ENCODE measurements around the gene FAM98B.

Gene FAM98B

DNA sequence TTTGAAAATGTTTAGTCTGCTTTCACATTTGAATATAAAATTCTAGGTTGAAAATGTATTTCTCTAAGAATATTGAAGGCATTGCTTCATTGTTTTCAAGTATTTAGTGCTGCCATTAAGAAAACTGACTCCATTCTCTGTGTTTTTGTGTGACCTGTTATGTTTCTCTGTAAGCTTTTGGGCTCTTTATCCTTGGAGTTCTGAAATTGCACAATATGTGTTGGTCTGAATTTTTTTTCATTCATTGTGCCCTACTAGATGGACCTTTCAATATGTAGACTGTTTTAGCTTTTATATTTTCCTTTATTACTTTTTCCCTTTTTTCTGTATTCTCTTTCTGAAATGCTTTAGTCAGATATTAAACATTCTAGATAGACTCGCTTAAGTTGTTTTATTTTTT lies 22.2 kb downstream of the FAM98B start:
- ChIA-PET POLR2A (no interaction called here), CTCF (interaction anchor here (1.0 to 5.6 kb wide), 2 partner anchors 208 to 214 kb away, joined by 4 to 30 read pairs; no protein-coding TSS in a partner anchor)
- no peak overlapping the region for H3K27ac ChIP-seq (ENCODE audit: extremely low read depth, low read depth, low read length)
- TF ChIP-seq SALL2 (tag by site-specific recombination; IDR thresholded peaks at IDR 0.05; ENCODE audit: borderline replicate concordance) (no peak), MEIS1 (CRISPR knock-in tag; IDR thresholded peaks at IDR 0.05; ENCODE audit: borderline replicate concordance) (no peak), ZNF521 (tag by site-specific recombination; IDR thresholded peaks at IDR 0.05) (no peak), ZNF19 (tag by site-specific recombination; IDR thresholded peaks at IDR 0.05; ENCODE audit: low read depth) (no peak), REPIN1 (tag by site-specific recombination; IDR thresholded peaks at IDR 0.05; ENCODE audit: low read depth) (no peak), ZNF416 (tag by site-specific recombination; IDR thresholded peaks at IDR 0.05) (no peak), BCL11A (tag by site-specific recombination; IDR thresholded peaks at IDR 0.05; ENCODE audit: low read depth) (no peak), ZNF157 (tag by site-specific recombination; IDR thresholded peaks at IDR 0.05) (no peak), ZFP3 (tag by site-specific recombination; IDR thresholded peaks at IDR 0.05; ENCODE audit: low read depth) (no peak), ZNF24 (tag by site-specific recombination; IDR thresholded peaks at IDR 0.05) (no peak), IKZF3 (tag by site-specific recombination; IDR thresholded peaks at IDR 0.05) (no peak)
- TF ChIP-seq, protein P1, sequence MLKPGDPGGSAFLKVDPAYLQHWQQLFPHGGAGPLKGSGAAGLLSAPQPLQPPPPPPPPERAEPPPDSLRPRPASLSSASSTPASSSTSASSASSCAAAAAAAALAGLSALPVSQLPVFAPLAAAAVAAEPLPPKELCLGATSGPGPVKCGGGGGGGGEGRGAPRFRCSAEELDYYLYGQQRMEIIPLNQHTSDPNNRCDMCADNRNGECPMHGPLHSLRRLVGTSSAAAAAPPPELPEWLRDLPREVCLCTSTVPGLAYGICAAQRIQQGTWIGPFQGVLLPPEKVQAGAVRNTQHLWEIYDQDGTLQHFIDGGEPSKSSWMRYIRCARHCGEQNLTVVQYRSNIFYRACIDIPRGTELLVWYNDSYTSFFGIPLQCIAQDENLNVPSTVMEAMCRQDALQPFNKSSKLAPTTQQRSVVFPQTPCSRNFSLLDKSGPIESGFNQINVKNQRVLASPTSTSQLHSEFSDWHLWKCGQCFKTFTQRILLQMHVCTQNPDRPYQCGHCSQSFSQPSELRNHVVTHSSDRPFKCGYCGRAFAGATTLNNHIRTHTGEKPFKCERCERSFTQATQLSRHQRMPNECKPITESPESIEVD (tag by site-specific recombination; IDR thresholded peaks at IDR 0.05): no peak
- TF ChIP-seq, protein P2, sequence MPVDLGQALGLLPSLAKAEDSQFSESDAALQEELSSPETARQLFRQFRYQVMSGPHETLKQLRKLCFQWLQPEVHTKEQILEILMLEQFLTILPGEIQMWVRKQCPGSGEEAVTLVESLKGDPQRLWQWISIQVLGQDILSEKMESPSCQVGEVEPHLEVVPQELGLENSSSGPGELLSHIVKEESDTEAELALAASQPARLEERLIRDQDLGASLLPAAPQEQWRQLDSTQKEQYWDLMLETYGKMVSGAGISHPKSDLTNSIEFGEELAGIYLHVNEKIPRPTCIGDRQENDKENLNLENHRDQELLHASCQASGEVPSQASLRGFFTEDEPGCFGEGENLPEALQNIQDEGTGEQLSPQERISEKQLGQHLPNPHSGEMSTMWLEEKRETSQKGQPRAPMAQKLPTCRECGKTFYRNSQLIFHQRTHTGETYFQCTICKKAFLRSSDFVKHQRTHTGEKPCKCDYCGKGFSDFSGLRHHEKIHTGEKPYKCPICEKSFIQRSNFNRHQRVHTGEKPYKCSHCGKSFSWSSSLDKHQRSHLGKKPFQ (tag by site-specific recombination; IDR thresholded peaks at IDR 0.05): no peak
- TF ChIP-seq, protein P3, sequence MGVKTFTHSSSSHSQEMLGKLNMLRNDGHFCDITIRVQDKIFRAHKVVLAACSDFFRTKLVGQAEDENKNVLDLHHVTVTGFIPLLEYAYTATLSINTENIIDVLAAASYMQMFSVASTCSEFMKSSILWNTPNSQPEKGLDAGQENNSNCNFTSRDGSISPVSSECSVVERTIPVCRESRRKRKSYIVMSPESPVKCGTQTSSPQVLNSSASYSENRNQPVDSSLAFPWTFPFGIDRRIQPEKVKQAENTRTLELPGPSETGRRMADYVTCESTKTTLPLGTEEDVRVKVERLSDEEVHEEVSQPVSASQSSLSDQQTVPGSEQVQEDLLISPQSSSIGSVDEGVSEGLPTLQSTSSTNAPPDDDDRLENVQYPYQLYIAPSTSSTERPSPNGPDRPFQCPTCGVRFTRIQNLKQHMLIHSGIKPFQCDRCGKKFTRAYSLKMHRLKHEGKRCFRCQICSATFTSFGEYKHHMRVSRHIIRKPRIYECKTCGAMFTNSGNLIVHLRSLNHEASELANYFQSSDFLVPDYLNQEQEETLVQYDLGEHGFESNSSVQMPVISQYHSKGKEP (tag by site-specific recombination; IDR thresholded peaks at IDR 0.05): no peak
- TF ChIP-seq, protein P4, sequence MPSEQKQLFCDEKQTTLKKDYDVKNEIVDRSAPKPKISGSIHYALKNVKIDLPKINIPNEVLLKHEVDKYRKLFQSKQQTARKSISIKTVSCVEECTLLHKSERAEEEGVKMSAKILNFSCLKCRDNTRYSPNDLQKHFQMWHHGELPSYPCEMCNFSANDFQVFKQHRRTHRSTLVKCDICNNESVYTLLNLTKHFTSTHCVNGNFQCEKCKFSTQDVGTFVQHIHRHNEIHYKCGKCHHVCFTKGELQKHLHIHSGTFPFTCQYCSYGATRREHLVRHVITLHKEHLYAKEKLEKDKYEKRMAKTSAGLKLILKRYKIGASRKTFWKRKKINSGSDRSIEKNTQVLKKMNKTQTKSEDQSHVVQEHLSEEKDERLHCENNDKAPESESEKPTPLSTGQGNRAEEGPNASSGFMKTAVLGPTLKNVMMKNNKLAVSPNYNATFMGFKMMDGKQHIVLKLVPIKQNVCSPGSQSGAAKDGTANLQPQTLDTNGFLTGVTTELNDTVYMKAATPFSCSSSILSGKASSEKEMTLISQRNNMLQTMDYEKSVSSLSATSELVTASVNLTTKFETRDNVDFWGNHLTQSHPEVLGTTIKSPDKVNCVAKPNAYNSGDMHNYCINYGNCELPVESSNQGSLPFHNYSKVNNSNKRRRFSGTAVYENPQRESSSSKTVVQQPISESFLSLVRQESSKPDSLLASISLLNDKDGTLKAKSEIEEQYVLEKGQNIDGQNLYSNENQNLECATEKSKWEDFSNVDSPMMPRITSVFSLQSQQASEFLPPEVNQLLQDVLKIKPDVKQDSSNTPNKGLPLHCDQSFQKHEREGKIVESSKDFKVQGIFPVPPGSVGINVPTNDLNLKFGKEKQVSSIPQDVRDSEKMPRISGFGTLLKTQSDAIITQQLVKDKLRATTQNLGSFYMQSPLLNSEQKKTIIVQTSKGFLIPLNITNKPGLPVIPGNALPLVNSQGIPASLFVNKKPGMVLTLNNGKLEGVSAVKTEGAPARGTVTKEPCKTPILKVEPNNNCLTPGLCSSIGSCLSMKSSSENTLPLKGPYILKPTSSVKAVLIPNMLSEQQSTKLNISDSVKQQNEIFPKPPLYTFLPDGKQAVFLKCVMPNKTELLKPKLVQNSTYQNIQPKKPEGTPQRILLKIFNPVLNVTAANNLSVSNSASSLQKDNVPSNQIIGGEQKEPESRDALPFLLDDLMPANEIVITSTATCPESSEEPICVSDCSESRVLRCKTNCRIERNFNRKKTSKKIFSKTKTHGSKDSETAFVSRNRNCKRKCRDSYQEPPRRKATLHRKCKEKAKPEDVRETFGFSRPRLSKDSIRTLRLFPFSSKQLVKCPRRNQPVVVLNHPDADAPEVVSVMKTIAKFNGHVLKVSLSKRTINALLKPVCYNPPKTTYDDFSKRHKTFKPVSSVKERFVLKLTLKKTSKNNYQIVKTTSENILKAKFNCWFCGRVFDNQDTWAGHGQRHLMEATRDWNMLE (tag by site-specific recombination; conservative IDR thresholded peaks at IDR 0.05; ENCODE audit: low read depth): no peak
- TF ChIP-seq, protein P5, sequence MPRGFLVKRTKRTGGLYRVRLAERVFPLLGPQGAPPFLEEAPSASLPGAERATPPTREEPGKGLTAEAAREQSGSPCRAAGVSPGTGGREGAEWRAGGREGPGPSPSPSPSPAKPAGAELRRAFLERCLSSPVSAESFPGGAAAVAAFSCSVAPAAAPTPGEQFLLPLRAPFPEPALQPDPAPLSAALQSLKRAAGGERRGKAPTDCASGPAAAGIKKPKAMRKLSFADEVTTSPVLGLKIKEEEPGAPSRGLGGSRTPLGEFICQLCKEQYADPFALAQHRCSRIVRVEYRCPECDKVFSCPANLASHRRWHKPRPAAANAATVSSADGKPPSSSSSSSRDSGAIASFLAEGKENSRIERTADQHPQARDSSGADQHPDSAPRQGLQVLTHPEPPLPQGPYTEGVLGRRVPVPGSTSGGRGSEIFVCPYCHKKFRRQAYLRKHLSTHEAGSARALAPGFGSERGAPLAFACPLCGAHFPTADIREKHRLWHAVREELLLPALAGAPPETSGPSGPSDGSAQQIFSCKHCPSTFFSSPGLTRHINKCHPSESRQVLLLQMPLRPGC (tag by site-specific recombination; IDR thresholded peaks at IDR 0.05): no peak
- peaks cover 11 to 48% of the 10 kb centered on the region in 2 experiments for H3K36me3 ChIP-seq (ENCODE audit: control insufficient read depth in 2 of 2, insufficient read depth in 1 of 2, low read length in 2 of 2)
- H3K4me3 ChIP-seq (ENCODE audit: low read depth, low read length): no peak overlapping the region
- H3K9me3 ChIP-seq (ENCODE audit: control insufficient read depth, insufficient read depth, low read depth, low read length): no peaks in the 10 kb centered on the region
- no peaks in the 10 kb centered on the region for H3K4me1 ChIP-seq (ENCODE audit: control insufficient read depth, insufficient read depth, low read length)
